Renal pelvis (tissue), 4 donors: Measurements from ENCODE around the gene CCDC34. TPM values are rescaled to one million over a fixed set of nuclear protein-coding genes. Genes with fewer than 3 reads are reported as not detected.
"Not testable (repeated sequence)": the region's sequence is repeated elsewhere in the genome, so short reads cannot be mapped to it uniquely, and the experiment has no call there.

Experiments
- DNase-seq: peaks from one replicate; pipeline ENCODE4 v3.0.0-alpha.2; 2013
- polyA plus RNA-seq, 3 donors: library from polyadenylated mRNA; unstranded; fragments of 120-200 nt; gene quantifications; one replicate each; pipeline ENCODE4 v1.2.1, GENCODE V29; 2013; ENCODE audit not compliant: insufficient read length in 3 of 3

Gene CCDC34
- polyA plus RNA-seq, 3 donors: 26.5 to 30.9 (median 27.0) TPM

DNA sequence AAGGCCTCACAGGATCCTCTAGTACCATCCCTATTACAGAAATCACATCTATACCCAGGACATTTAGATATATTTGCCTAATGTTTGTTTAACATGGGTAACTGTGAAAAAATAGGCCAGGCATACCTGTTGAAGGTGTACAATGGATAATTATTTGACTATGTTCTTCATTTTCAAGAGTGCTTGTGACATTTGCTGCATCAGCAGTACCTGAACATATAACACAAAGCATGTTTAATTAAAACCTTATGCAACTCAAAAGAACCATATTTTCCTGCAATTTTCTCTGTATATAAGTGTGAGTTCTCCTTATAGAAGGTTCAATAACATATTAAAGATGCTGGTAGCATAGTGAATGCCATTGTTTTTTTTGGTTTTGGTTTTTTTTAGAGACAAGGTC is 8.5 kb upstream of the CCDC34 start:
- no peak for DNase-seq

DNA sequence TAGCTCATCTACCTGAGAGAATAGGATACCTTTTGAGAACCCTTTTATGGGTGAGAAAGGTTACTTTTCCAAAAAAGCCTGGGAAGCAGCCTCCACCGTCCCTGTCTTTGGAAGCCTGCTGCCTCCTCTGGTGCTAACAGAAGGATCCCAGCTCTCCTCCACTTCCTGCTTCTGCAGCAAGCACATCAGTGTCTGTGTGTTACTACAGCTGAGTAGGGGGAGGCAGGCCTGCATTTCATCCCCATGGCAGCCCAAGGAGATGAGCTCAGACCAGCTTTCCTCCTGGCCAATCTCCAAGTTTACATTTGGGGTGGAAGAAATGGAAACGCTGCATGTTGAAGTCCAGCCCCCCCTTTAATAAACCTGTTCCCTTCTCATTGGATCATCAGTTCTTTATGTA is 7.4 kb upstream of the CCDC34 start:
- DNase-seq: no peak

DNA sequence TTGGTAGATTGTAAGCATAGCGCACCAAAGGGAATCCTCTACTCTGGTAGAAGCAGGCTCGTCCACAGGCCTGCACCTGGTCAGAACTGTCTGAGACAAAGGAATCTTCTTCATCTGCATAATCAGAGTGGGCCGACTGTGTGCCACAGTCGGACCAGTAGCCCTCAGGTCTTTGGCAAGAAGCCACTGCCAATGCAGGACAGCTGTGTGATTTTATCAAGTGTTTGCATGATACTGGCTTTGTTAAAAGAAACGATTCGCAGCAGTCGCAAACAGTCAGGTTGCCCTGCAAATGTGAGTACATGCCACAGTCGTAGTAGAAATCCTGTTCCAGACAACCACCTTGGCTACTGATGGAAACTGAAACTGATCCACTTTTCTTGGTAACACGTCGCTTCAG is 4.9 kb upstream of the CCDC34 start:
- no peak for DNase-seq

DNA sequence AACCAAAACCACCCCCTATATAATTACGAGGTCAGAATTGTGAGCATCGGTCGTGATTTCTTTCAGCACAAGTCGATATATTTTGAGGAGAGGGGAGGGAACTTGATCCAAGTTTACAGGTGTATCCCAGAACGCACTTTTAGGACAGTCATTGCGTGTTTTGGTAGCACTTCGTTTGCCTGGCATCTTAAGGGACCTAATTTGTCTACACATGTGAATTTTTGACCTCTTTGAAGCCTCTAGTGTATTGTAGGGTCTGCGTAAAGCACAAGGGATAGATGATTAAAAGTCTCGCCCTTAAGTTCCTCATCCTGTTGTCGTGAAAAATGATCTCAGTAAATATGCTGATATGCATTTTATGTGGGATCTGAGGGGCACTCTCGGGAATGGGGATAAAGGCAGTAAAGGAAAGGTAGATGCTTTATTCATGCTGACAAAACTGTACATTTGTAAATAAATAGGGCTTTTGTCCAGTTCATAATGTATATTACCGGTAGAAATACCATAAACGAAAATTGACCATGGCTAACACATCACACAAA is 632 bp upstream of the CCDC34 start:
- DNase-seq: no peak

DNA sequence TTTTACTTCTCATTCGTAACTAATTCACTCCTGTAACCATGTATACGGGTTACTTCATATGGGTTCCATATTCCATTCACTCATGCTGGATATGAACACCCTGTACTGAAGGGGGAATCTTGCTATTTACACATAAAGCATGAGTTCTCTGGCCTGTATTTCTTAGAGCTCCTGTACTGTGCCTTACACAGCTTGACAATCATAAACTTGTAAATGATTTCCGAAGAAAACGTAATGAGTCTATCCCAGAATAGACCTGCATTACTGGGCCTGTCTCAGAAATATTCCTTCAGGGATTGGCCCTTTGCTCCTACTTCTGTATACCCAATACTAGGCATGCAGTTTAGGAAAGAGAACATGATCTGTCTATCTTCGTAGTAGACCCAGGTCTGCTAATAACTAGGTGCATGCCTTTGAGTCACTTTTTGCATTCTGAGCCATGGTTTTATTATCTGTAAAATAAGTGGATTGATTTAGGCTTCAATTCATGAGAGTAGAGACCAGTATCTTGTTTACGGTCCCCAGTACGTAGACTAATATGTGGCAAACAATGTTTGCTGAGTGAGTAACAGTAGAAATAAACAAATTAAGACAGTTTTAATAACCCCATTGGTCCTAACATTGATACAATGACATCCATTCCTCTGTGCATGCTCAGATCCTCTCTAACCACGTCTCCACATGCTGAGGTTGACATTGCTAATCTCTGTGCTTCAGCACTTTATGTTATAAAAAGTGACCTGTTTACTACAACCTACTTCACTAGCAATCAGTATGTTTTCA is 1.2 kb downstream of the CCDC34 start:
- no peak for DNase-seq

DNA sequence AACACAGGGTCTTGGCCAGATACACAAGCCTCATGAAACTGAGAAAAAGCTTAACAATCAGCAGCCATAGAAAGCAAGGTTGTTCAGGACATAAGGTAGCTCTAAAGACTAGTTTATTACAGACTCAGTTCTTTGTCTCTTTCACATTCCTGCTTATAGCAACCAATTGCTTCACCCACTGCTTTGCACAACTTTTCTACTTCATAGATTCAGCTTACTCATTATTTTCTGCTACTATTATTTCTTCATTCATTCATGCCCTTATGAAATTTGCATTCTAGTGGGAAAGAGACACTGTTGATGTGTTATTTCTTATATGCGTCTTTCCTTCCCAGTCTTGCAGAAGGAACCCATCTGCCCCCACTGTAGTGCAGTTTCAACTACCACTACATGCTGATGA is 4.7 kb downstream of the CCDC34 start:
- no peak for DNase-seq

DNA sequence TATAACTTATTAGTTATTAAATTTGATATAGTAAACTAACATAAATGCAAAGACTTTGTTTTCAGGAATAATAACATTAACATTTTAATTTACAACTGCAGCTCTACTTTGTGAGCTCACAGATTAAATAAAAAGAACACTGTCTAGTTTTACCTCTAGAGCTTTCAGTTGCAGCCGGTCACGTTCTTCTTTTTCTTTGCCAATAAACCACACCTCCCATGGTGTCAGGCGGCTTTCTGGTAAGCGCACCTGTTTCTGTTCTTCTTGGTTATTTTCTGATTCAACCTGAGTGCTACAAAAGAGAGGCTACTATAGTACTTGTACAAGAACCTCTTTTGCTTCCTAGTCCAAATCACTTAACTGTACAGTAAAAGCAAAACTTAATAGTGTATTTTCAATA is 5.8 kb downstream of the CCDC34 start:
- DNase-seq: no peak

DNA sequence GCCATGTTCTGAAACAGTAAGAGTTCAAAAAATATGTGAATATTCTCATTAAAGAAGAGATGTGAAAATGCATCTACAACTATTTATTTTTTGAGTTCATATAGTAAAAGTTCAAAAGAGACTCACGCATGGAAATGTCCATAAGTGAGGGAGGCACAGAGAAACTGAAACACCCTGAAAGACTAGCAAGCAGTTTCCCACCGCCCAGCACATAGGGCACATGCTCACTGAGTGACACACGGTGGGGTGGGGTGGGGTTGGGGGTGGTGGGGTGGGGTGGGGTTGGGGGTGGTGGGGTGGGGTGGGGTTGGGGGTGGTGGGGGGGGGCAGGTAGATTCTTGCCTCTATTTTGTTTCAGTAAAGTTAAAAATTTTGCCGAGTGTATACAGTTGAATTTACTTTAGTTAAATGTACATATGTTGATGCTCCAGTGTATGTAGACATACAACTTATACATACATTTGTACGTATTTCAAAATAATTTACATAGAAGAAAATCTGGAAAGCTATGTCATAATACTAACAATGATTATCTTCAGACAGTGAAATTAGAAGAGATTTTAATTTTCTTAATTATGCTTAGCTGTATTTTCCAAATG is 6.3 kb downstream of the CCDC34 start:
- no peak for DNase-seq

DNA sequence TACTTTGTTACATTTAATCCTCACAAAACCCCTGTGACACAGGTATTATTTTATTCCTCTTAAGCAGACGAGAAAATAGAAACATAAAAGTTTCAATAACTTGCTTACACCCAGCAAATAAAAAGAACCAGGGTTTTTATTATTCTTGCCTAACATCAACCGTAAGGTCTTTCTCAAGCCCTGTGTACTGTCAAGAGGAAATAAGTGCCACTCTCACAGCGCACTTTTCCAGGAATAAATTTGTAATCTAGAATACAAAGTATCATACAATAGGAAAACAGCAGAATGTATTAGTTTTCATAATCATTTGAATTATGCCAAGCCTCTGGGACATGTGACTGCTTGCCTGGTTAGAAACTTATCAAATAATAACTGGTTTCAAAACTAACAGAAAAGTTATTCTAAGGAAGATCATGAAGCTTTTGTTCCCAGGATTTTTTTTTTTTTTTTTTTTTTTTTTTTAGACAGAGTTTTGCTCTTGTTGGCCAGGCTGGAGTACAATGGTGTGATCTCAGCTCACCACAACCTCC is 7.4 kb downstream of the CCDC34 start:
- DNase-seq: no peak

DNA sequence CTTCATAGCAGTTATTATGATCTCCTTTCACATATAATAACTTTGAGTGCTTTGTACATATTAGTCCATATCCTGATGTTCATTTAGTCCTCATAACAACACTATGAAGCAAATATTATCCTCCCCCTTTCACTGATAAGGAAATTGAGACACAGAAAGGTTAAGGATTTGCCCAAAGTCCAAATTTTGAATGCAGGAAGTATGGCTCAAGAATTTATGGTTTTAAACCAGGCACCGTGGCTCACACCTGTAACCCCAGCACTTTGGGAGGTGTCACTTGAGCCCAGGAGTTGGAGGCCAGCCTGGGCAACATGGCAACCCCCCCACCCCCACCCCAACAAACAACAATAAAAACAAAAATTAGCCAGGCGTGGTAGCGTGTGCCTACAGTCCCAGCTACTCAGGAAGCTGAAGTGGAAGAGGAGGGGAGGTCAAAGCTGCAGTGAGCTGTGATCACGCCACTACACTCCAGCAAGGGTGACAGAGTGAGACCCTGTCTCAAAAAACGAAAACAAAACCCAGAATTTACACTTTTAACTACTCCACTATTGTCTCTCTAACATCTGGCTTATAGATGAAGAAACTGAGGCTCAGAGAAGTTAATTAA is 8.6 kb downstream of the CCDC34 start:
- no peak for DNase-seq

DNA sequence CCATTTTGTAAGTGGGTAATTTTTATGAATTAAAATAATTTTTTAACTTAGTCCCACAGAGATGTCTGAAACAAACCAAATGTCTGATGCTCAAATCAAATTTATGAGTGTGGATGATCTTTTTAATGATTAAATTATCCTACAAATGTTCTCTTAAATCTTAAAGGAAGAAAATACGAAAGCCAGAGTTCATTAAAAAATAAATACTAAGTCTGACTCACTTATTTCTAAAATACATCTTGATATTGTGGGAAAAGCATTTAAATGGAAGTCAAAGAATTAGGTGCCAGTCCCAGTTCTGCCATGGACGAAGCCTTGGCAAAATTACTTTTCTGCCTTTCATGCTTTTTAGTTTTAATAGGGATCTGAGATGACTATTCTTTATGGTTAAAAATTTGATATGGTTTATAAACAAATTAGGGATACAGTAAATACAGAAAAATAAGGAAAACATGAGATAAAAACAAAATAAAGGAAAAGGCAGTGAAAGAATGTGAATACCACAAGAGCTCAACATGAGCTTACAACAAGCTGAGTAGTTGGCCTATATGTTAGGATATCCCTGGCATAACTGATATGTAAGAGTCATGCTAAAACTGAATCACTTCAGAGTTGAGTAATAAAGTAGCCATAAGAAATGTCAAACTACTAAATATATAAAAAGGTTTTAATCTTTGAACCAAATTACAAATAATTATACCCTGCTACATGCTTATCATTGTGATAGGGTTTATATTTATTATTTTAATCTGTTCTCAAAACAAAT is 9.2 kb downstream of the CCDC34 start:
- no peak for DNase-seq

DNA sequence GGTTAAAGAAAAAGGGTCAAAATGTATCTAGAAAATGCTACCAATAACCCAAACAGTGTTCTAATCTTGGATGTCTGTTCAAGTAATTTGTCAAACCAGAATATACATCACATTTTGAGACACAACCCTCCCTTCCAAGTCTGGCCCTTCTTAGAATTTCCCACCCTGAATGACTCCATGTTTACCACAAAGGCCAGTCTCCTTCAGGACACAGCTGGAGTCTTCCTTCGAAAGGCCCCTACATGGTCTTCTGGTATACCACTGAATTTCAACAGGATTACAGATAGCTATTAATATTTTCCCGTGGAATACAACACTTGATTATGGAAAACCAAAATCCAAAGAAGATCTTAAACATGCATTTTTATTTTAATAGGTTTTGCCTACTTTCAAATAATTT is 10.2 kb downstream of the CCDC34 start:
- DNase-seq: no peak

DNA sequence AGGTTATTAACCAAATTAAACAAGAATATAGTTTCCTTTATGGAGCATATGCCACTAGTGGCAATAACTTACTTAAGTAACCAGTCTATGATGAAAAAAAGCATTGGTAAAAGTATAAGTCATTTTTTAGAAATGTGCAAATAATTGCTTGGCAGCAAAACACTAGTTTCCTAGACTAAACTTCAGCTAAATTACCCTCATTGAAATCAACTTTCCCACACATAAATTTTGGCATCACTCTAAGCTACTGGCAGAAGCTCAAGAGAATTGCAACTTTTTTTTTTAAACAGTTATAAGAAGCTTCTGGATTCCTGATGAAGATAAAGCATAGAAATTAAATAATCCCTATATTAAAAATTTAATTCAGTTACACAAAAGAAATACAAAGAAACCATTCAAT is 12.5 kb downstream of the CCDC34 start:
- DNase-seq: no peak

DNA sequence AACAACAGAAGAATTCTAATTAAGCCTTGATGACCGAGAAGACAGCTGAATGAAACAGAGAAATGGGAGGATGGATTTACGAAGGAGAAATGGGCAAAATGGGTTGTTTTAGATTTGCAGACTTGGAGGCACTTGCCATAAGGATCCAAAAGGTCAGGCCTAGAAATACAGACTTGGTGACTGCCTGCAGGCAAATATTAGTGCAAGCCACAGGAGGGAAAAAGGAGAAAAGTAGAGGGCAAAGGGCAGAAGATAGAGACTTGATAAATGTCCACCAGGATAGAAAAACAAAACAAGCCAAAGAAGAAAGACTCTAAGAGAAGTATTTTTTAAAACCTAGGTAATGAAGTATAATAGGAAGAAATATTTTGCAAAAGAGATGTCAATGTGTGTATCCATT is 13.1 kb downstream of the CCDC34 start:
- no peak for DNase-seq

DNA sequence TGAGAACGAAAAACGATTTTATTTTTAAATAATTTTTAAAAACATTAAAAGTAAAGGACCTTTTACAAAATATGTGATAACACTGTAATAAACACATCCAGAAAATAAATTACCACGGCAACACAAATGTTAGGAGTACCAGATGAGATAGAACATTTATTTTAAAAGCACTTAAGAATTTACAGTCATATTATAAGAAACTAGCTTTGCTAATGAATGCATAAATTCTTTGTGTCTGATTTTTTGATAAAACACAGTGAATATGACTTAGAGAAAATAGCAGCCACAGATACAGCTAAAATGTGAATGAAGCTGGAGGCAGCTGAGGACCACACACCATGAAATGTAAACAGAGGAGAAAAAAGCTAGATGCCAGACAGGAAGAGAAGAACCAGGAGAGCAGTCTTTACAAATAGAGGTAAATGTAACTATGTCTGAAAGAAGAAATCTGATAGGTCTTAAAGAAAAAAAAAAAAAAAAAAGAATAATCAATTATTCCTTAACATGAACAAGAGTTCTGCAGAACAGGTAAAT is 14.6 kb downstream of the CCDC34 start:
- peak; percentile 22 for DNase-seq

DNA sequence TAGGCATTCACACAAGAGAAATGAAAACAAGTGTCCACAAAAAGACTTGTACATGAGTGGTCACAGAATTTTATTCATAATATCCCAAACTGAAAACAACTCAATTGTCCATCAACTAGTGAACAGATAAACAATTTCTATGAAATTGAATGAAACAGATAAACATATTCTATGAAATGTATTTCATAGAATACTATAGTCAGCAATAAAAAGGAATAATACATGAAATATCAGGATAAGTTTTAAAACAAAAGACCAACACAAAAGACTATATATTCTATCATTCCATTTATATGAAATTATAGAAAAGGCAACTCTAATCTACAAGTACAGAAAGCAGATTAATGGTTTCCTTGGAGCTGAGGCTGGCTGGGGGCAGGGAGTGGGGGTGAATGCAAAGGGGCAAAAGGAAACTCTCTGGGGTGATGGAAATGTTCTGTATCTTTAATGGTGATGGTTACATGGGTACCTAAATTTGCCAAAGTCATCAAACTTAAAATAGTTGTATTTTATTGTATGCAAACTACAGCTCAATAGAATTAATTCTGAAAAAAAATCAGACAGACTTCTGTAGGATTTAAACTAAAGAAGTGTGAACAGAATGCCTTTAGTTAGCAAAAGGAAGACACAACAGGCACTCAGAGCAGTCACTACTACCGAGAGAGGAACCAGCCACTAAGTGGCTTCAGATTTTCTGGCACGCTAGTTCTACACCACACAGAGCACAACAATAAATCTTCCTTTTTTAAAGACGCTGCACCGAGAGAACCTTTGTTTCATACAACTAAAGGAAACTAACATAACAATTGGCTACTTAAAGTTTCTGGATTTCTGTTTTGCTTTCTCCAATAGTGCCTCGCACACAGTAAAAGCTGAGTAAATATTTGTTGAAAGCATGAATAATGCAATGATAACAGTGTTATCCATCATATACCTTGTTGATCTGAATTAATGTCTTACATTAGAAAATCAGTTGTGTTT is 15.4 kb downstream of the CCDC34 start:
- no peak for DNase-seq

DNA sequence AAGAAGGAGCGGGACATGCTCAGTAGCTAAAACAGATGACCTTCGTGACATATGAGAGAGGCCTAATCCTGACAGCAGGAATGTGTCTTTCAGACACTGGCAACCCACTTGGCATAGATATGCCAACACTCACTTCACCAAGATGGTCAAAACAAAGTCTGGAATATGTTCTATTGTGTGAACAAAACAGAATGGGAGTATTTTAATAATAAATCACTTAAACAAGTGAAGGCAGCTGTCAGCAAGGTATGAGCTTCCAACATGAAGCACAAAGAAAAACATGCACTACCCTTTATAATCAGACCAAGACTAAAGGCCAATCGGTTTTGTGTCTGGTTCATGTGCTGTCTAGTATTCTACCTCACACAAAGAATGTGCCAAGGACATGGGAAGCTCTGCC is 23.1 kb downstream of the CCDC34 start:
- no peak for DNase-seq

DNA sequence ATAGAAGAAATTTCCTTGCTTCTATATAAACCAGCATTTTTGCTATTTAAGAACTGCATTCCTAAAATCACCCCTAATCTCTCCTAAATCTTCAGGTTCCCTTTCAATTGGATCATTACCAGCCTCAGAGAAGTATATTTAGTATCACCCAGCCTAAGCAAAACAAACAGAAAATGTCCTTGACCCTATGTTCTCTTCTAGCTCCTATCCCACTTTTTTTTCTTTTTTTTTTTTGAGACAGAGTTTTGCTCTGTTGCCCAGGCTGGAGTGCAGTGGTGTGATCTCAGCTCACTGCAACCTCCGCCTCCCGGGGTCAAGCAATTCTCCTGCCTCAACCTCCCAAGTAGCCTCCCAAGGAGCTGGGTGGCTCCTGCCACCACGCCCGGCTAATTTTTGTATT is 28.3 kb downstream of the CCDC34 start:
- DNase-seq: not testable (repeated sequence)

DNA sequence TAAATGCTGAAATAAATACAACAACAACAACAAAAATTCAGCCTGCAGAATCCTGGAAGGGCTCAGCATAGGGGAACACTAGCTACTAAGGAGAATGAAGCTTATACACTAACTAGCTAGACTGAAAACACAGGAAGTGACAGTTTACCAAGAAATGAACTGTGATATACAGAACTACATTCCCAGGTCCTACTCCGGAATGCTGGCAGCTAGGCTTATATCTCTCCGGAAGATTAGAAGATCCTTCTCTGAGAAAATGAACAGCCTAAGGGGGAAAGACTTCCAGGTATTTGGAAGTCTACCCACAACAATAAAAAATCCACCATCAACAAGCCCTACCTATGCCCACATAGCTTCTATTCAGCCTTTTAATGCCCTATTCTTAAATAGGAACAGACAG is 31.0 kb downstream of the CCDC34 start:
- no peak for DNase-seq

DNA sequence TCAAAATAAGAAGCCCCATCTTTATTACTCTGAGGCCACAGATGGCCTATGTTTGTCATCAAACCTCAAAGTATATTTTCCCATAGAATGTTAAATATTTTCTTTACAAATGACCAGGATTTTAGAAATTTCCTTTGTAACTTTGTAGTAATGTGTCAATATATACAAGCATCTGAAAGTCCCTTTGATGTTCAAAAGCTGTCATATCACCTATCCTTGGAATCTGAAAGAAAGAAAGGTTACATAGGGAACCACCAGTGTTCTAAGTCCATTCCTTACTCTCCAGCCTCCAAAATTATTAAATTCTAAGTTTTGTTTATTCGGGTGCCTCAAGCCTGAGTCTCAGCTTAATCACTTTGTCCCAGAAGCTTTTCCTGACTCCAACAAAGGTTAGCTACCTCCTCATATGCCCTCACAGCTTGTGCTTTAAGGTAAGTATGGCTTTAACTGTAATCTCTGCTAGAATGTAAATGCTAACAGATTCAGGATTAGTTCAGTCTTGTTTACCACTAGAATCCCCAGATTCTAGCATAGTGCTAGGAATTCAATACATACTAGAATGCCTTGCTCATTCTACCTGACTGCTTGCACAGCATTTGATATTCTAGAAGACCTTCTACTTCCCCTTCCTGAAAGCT is 32.3 kb downstream of the CCDC34 start:
- no peak for DNase-seq
